Karpas-422 (cell line): Measurements from ENCODE around the gene TRIM6. TPM values are rescaled to one million over a fixed set of nuclear protein-coding genes. Genes with fewer than 3 reads are reported as not detected.
A peak's percentile ranks its signal among the peaks of the same experiment; 100 is the strongest.

Experiments used
- DNase-seq: peaks from one replicate; pipeline ENCODE4 v3.0.0-alpha.2; 2015
- H2AFZ ChIP-seq: fragments of 200-600 bp; sonication (generic); 2 replicates; pipeline ENCODE4 v1.6.1; 2014; ENCODE audit warnings: antibody characterized with exemption, low read length, mixed read lengths
- H3K27ac ChIP-seq: fragments of 200-600 bp; sonication (generic); 2 replicates; pipeline ENCODE4 v1.5.1; 2014; ENCODE audit warnings: mild to moderate bottlenecking, low read length, moderate library complexity
- H3K27me3 ChIP-seq: fragments of 200-600 bp; sonication (generic); 2 replicates; pipeline ENCODE4 v1.6.1; 2014; ENCODE audit warnings: low read length, mixed read lengths
- H3K36me3 ChIP-seq: fragments of 200-600 bp; sonication (generic); 2 replicates; pipeline ENCODE4 v1.6.1; 2014; ENCODE audit warnings: low read length, mixed read lengths; ENCODE audit not compliant: insufficient read depth
- H3K4me1 ChIP-seq: fragments of 200-600 bp; sonication (generic); 2 replicates; pipeline ENCODE4 v1.6.1; 2014; ENCODE audit warnings: mild to moderate bottlenecking, low read length, mixed read lengths
- H3K4me2 ChIP-seq: fragments of 200-600 bp; sonication (generic); 2 replicates; pipeline ENCODE4 v1.6.1; 2014; ENCODE audit warnings: low read length, low read depth, mild to moderate bottlenecking; ENCODE audit not compliant: poor library complexity, severe bottlenecking
- H3K4me3 ChIP-seq: fragments of 200-600 bp; sonication (generic); 2 replicates; pipeline ENCODE4 v1.5.1; 2014; ENCODE audit warnings: mild to moderate bottlenecking, antibody characterized with exemption, low read length, mixed read lengths
- H3K79me2 ChIP-seq: fragments of 200-600 bp; sonication (generic); 2 replicates; pipeline ENCODE4 v1.6.1; 2014; ENCODE audit warnings: mild to moderate bottlenecking, low read length, mixed read lengths
- H3K9ac ChIP-seq: fragments of 200-600 bp; sonication (generic); 2 replicates; pipeline ENCODE4 v1.6.0; 2014; ENCODE audit warnings: low read length
- H3K9me2 ChIP-seq: fragments of 200-600 bp; sonication (generic), shearing (Covaris generic); replicated peaks from 2 replicates; pipeline ENCODE4 v1.6.0; 2014; ENCODE audit warnings: mild to moderate bottlenecking, low read length, moderate library complexity; ENCODE audit not compliant: insufficient read depth
- H3K9me3 ChIP-seq: fragments of 300-700, 200-600 bp; sonication (generic); 2 replicates; pipeline ENCODE4 v1.6.1; 2014; ENCODE audit warnings: low read length, mixed read lengths
- H4K20me1 ChIP-seq: fragments of 200-600 bp; sonication (generic); 2 replicates; pipeline ENCODE4 v1.6.1; 2014; ENCODE audit warnings: mild to moderate bottlenecking, antibody characterized with exemption, low read length, low read depth; ENCODE audit not compliant: insufficient read depth
- total RNA-seq: library from RNA; depleted of rRNA; stranded (reverse); fragments of >200 nt; shearing (Covaris generic); gene quantifications from 2 replicates; pipeline ENCODE4 v1.2.3, GENCODE V29; 2014; ENCODE audit warnings: low replicate concordance

The TRIM6 gene
- total RNA-seq, 1 experiment from 2014 or later, result not detected

GRCh38 chr11:5625281-5625680 lies 28.8 kb downstream of the TRIM6 start:
- peak overlapping the region; percentile 72 for H3K9ac ChIP-seq
- H3K79me2 ChIP-seq, result 0 out of 2 replicates have a peak, but pooled peaks cover 3% of the 10 kb centered on the region
- no peaks in the 10 kb centered on the region for H3K9me3 ChIP-seq
- no peak overlapping the region for H3K27ac ChIP-seq
- H3K4me1 ChIP-seq, result peaks cover 18% of the 10 kb centered on the region
- peak overlapping the region; percentile 47; the same call in 1 of the 2 replicates for H2AFZ ChIP-seq
- no peaks in the 10 kb centered on the region for H3K9me2 ChIP-seq
- no peaks in the 10 kb centered on the region for H4K20me1 ChIP-seq
- H3K27me3 ChIP-seq, result no peaks in the 10 kb centered on the region
- peak overlapping the region; percentile 72 for H3K4me2 ChIP-seq
- no peak for DNase-seq
- H3K4me3 ChIP-seq, result peak overlapping the region; percentile 69
- H3K36me3 ChIP-seq, result no peaks in the 10 kb centered on the region

GRCh38 chr11:5626196-5626595 lies 29.8 kb downstream of the TRIM6 start:
- Histone ChIP-seq H3K9me2 (no peaks in the 10 kb centered on the region), H3K27ac (no peak overlapping the region), H3K9ac (peak overlapping the region; percentile 72), H3K4me2 (peak overlapping the region; percentile 72), H3K79me2 (0 out of 2 replicates have a peak, but pooled peaks cover 3% of the 10 kb centered on the region), H3K36me3 (no peaks in the 10 kb centered on the region), H3K4me1 (peaks cover 18% of the 10 kb centered on the region), H2AFZ (no peak overlapping the region), H3K9me3 (no peaks in the 10 kb centered on the region), H4K20me1 (no peaks in the 10 kb centered on the region), H3K27me3 (no peaks in the 10 kb centered on the region), H3K4me3 (peak overlapping the region; percentile 69; the same call in 1 of the 2 replicates)
- DNase-seq, result no peak

GRCh38 chr11:5631417-5631816 lies 35.0 kb downstream of the TRIM6 start:
- Histone ChIP-seq H3K4me3 (no peak overlapping the region), H3K9me3 (no peaks in the 10 kb centered on the region), H3K4me2 (no peak overlapping the region), H3K9ac (no peak overlapping the region), H3K4me1 (peaks cover 10% of the 10 kb centered on the region), H3K9me2 (no peaks in the 10 kb centered on the region), H3K27me3 (no peaks in the 10 kb centered on the region), H2AFZ (no peak overlapping the region), H4K20me1 (no peaks in the 10 kb centered on the region), H3K79me2 (no peaks in the 10 kb centered on the region), H3K27ac (no peak overlapping the region), H3K36me3 (no peaks in the 10 kb centered on the region)
- DNase-seq, result no peak

GRCh38 chr11:5631969-5632635 lies 35.7 kb downstream of the TRIM6 start:
- DNase-seq, result peak; percentile 44
- H3K9me3 ChIP-seq, result no peaks in the 10 kb centered on the region
- no peaks in the 10 kb centered on the region for H3K36me3 ChIP-seq
- no peak overlapping the region for H3K9ac ChIP-seq
- peak overlapping the region; percentile 2; the same call in 1 of the 2 replicates for H2AFZ ChIP-seq
- H3K79me2 ChIP-seq, result no peaks in the 10 kb centered on the region
- H4K20me1 ChIP-seq, result no peaks in the 10 kb centered on the region
- no peak overlapping the region for H3K27ac ChIP-seq
- H3K4me2 ChIP-seq, result no peak overlapping the region
- no peaks in the 10 kb centered on the region for H3K27me3 ChIP-seq
- H3K9me2 ChIP-seq, result no peaks in the 10 kb centered on the region
- no peak overlapping the region for H3K4me3 ChIP-seq
- H3K4me1 ChIP-seq, result peaks cover 10% of the 10 kb centered on the region

GRCh38 chr11:5639953-5640352 lies 43.5 kb downstream of the TRIM6 start:
- no peaks in the 10 kb centered on the region for H3K79me2 ChIP-seq
- no peaks in the 10 kb centered on the region for H3K9me2 ChIP-seq
- H3K27me3 ChIP-seq, result no peaks in the 10 kb centered on the region
- no peaks in the 10 kb centered on the region for H4K20me1 ChIP-seq
- H2AFZ ChIP-seq, result no peak overlapping the region
- H3K9me3 ChIP-seq, result no peaks in the 10 kb centered on the region
- no peaks in the 10 kb centered on the region for H3K36me3 ChIP-seq
- H3K4me2 ChIP-seq, result no peak overlapping the region
- no peak overlapping the region for H3K27ac ChIP-seq
- no peak for DNase-seq
- no peak overlapping the region for H3K9ac ChIP-seq
- no peak overlapping the region for H3K4me3 ChIP-seq
- no peaks in the 10 kb centered on the region for H3K4me1 ChIP-seq

GRCh38 chr11:5643585-5643984 lies 47.1 kb downstream of the TRIM6 start:
- no peak overlapping the region for H3K4me2 ChIP-seq
- no peaks in the 10 kb centered on the region for H3K9me2 ChIP-seq
- DNase-seq, result no peak
- no peaks in the 10 kb centered on the region for H3K79me2 ChIP-seq
- H3K36me3 ChIP-seq, result no peaks in the 10 kb centered on the region
- H4K20me1 ChIP-seq, result no peaks in the 10 kb centered on the region
- no peaks in the 10 kb centered on the region for H3K27me3 ChIP-seq
- H3K9ac ChIP-seq, result no peak overlapping the region
- no peak overlapping the region for H2AFZ ChIP-seq
- H3K4me1 ChIP-seq, result no peaks in the 10 kb centered on the region
- no peak overlapping the region for H3K4me3 ChIP-seq
- H3K27ac ChIP-seq, result no peak overlapping the region
- H3K9me3 ChIP-seq, result no peaks in the 10 kb centered on the region

- Histone ChIP-seq H3K4me1 (no peaks in the 10 kb centered on the region), H3K9ac (no peak overlapping the region), H3K4me3 (no peak overlapping the region), H3K27me3 (no peaks in the 10 kb centered on the region), H3K4me2 (no peak overlapping the region), H4K20me1 (no peaks in the 10 kb centered on the region), H3K27ac (no peak overlapping the region), H3K9me2 (no peaks in the 10 kb centered on the region), H3K36me3 (no peaks in the 10 kb centered on the region), H2AFZ (no peak overlapping the region), H3K9me3 (no peaks in the 10 kb centered on the region), H3K79me2 (no peaks in the 10 kb centered on the region)
- no peak for DNase-seq
Measured at GRCh38 chr11:5646139-5646538, 49.7 kb downstream of the TRIM6 start.

GRCh38 chr11:5655474-5655873 lies 59.0 kb downstream of the TRIM6 start:
- Histone ChIP-seq H2AFZ (no peak overlapping the region), H3K9ac (no peak overlapping the region), H3K4me1 (no peaks in the 10 kb centered on the region), H3K27me3 (no peaks in the 10 kb centered on the region), H3K4me3 (no peak overlapping the region), H3K9me3 (no peaks in the 10 kb centered on the region), H4K20me1 (no peaks in the 10 kb centered on the region), H3K4me2 (no peak overlapping the region), H3K27ac (no peak overlapping the region), H3K79me2 (no peaks in the 10 kb centered on the region), H3K36me3 (no peaks in the 10 kb centered on the region), H3K9me2 (no peaks in the 10 kb centered on the region; the same call in 1 of the 2 replicates)
- DNase-seq, result no peak
